ENCODE results near the gene PRKACG. TPM values are rescaled to one million over a fixed set of nuclear protein-coding genes. Genes with fewer than 3 reads are reported as not detected.

Gene PRKACG
- total RNA-seq, 1 donor from 2014 or later, result not detected

DNA sequence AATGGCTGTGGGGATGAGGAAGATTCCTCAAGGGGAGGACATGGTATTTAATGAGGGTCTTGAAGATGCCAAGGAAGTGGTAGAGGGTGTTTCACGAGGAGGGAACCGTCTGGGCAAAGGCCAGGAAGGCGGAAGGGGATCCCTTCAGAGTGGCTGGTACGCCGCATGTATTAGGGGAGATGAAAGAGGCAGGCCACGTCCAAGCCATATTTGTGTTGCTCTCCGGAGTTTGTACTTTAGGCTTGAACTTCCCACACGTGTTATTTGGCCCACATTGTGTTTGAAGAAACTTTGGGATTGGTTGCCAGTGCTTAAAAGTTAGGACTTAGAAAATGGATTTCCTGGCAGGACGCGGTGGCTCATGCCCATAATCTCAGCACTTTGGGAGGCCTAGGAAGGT, 22.9 kb upstream of the PRKACG start:
- Histone ChIP-seq H3K9ac (ENCODE audit: low read length) (peak overlapping the region; percentile 86), H3K27ac (ENCODE audit: low read depth, low read length) (no peak overlapping the region), H4K20me1 (ENCODE audit: insufficient read depth, low read length) (peaks cover 12% of the 10 kb centered on the region), H3K4me2 (ENCODE audit: low read length) (peak overlapping the region; percentile 95), H3K9me3 (ENCODE audit: insufficient read depth, low read depth, low read length) (no peaks in the 10 kb centered on the region), H3K79me2 (ENCODE audit: insufficient read depth, low read length) (peaks cover 44% of the 10 kb centered on the region), H3K27me3 (ENCODE audit: insufficient read depth, low read length) (no peaks in the 10 kb centered on the region), H3K4me3 (ENCODE audit: insufficient read depth, low read depth, low read length) (peak overlapping the region; percentile 87), H3K4me1 (ENCODE audit: insufficient read depth, low read length) (peaks cover 6% of the 10 kb centered on the region), H3K36me3 (ENCODE audit: insufficient read depth, low read length) (peaks cover 2% of the 10 kb centered on the region), H2AFZ (ENCODE audit: low read depth, low read length) (peak overlapping the region; percentile 93)
- Mint-ChIP-seq H3K27me3 (ENCODE audit: low read depth, unreplicated experiment) (no peaks in the 10 kb centered on the region), H3K9me3 (ENCODE audit: unreplicated experiment) (no peaks in the 10 kb centered on the region), H3K4me1 (ENCODE audit: low read depth, unreplicated experiment) (peaks cover 2% of the 10 kb centered on the region), H3K27ac (ENCODE audit: unreplicated experiment) (peak overlapping the region; percentile 76), H3K36me3 (ENCODE audit: low read depth, unreplicated experiment) (peaks cover 3% of the 10 kb centered on the region), H3K4me3 (ENCODE audit: unreplicated experiment) (peak overlapping the region; percentile 97)
- TF ChIP-seq, protein P1, sequence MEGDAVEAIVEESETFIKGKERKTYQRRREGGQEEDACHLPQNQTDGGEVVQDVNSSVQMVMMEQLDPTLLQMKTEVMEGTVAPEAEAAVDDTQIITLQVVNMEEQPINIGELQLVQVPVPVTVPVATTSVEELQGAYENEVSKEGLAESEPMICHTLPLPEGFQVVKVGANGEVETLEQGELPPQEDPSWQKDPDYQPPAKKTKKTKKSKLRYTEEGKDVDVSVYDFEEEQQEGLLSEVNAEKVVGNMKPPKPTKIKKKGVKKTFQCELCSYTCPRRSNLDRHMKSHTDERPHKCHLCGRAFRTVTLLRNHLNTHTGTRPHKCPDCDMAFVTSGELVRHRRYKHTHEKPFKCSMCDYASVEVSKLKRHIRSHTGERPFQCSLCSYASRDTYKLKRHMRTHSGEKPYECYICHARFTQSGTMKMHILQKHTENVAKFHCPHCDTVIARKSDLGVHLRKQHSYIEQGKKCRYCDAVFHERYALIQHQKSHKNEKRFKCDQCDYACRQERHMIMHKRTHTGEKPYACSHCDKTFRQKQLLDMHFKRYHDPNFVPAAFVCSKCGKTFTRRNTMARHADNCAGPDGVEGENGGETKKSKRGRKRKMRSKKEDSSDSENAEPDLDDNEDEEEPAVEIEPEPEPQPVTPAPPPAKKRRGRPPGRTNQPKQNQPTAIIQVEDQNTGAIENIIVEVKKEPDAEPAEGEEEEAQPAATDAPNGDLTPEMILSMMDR (IDR thresholded peaks at IDR 0.05; ENCODE audit: insufficient read depth, low read depth, low read length), result no peak
- no peak for TF ChIP-seq EZH2 (IDR thresholded peaks at IDR 0.05; ENCODE audit: insufficient read depth, low read length)
- FAIRE-seq (no peak), DNase-seq (ENCODE audit: low read depth) (no peak)

DNA sequence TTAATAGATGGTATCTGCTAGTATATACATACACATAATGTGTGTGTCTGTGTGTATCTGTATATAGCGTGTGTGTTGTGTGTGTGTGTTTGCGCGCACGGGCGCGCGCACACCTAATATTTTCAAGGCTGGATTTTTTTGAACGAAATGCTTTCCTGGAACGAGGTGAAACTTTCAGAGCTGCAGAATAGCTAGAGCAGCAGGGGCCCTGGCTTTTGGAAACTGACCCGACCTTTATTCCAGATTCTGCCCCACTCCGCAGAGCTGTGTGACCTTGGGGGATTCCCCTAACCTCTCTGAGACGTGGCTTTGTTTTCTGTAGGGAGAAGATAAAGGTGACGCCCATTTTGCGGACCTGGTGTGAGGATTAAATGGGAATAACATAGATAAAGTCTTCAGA, 22.4 kb upstream of the PRKACG start:
- H4K20me1 ChIP-seq (ENCODE audit: insufficient read depth, low read length), result peaks cover 7% of the 10 kb centered on the region
- peak overlapping the region; percentile 93 for H2AFZ ChIP-seq (ENCODE audit: low read depth, low read length)
- FAIRE-seq (no peak), DNase-seq (ENCODE audit: low read depth) (no peak)
- TF ChIP-seq, protein P1 (IDR thresholded peaks at IDR 0.05; ENCODE audit: insufficient read depth, low read depth, low read length), result no peak
- no peak for TF ChIP-seq EZH2 (IDR thresholded peaks at IDR 0.05; ENCODE audit: insufficient read depth, low read length)
- H3K9ac ChIP-seq (ENCODE audit: low read length), result peak overlapping the region; percentile 86
- H3K4me2 ChIP-seq (ENCODE audit: low read length), result peak overlapping the region; percentile 95
- H3K4me3 ChIP-seq (ENCODE audit: insufficient read depth, low read depth, low read length), result peak overlapping the region; percentile 87
- no peaks in the 10 kb centered on the region for H3K9me3 Mint-ChIP-seq (ENCODE audit: unreplicated experiment)
- peaks cover 39% of the 10 kb centered on the region for H3K79me2 ChIP-seq (ENCODE audit: insufficient read depth, low read length)
- no peaks in the 10 kb centered on the region for H3K27me3 ChIP-seq (ENCODE audit: insufficient read depth, low read length)
- peak overlapping the region; percentile 97 for H3K4me3 Mint-ChIP-seq (ENCODE audit: unreplicated experiment)
- H3K27ac Mint-ChIP-seq (ENCODE audit: unreplicated experiment), result peak overlapping the region; percentile 76
- peaks cover 2% of the 10 kb centered on the region for H3K36me3 ChIP-seq (ENCODE audit: insufficient read depth, low read length)
- H3K4me1 Mint-ChIP-seq (ENCODE audit: low read depth, unreplicated experiment), result peaks cover 5% of the 10 kb centered on the region
- peaks cover 6% of the 10 kb centered on the region for H3K4me1 ChIP-seq (ENCODE audit: insufficient read depth, low read length)
- no peaks in the 10 kb centered on the region for H3K27me3 Mint-ChIP-seq (ENCODE audit: low read depth, unreplicated experiment)
- H3K36me3 Mint-ChIP-seq (ENCODE audit: low read depth, unreplicated experiment), result peaks cover 3% of the 10 kb centered on the region
- H3K27ac ChIP-seq (ENCODE audit: low read depth, low read length), result peak overlapping the region; percentile 54
- no peaks in the 10 kb centered on the region for H3K9me3 ChIP-seq (ENCODE audit: insufficient read depth, low read depth, low read length)

DNA sequence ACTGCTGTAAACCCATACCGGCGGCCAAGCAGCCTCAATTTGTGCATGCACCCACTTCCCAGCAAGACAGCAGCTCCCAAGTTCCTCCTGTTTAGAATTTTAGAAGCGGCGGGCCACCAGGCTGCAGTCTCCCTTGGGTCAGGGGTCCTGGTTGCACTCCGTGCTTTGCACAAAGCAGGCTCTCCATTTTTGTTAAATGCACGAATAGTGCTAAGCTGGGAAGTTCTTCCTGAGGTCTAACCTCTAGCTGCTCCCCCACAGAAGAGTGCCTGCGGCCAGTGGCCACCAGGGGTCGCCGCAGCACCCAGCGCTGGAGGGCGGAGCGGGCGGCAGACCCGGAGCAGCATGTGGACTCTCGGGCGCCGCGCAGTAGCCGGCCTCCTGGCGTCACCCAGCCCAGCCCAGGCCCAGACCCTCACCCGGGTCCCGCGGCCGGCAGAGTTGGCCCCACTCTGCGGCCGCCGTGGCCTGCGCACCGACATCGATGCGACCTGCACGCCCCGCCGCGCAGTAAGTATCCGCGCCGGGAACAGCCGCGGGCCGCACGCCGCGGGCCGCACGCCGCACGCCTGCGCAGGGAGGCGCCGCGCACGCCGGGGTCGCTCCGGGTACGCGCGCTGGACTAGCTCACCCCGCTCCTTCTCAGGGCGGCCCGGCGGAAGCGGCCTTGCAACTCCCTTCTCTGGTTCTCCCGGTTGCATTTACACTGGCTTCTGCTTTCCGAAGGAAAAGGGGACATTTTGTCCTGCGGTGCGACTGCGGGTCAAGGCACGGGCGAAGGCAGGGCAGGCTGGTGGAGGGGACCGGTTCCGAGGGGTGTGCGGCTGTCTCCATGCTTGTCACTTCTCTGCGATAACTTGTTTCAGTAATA, 21.8 kb upstream of the PRKACG start, which contains the start of gene FXN:
Gene FXN, plus strand, starts transcription at position 315 of the 871 bp plus-strand sequence. Its CDS starts 31 bp downstream, at position 346.
- Histone ChIP-seq H3K4me2 (ENCODE audit: low read length) (peak within 1 kb of the TSS; percentile 95), H3K4me3 (ENCODE audit: insufficient read depth, low read depth, low read length) (peak within 1 kb of the TSS; percentile 87), H4K20me1 (ENCODE audit: insufficient read depth, low read length) (peaks cover under 1% of the 10 kb centered on the region), H3K9me3 (ENCODE audit: insufficient read depth, low read depth, low read length) (no peaks in the 10 kb centered on the region), H2AFZ (ENCODE audit: low read depth, low read length) (peak within 1 kb of the TSS; percentile 93), H3K27me3 (ENCODE audit: insufficient read depth, low read length) (no peaks in the 10 kb centered on the region), H3K4me1 (ENCODE audit: insufficient read depth, low read length) (peaks cover 6% of the 10 kb centered on the region), H3K79me2 (ENCODE audit: insufficient read depth, low read length) (peaks cover 33% of the 10 kb centered on the region), H3K9ac (ENCODE audit: low read length) (peak within 1 kb of the TSS; percentile 86), H3K27ac (ENCODE audit: low read depth, low read length) (peak within 1 kb of the TSS; percentile 54), H3K36me3 (ENCODE audit: insufficient read depth, low read length) (peaks cover 2% of the 10 kb centered on the region)
- DNase-seq (ENCODE audit: low read depth), result peak; percentile 57
- Mint-ChIP-seq H3K4me1 (ENCODE audit: low read depth, unreplicated experiment) (peaks cover 11% of the 10 kb centered on the region), H3K27me3 (ENCODE audit: low read depth, unreplicated experiment) (no peaks in the 10 kb centered on the region), H3K4me3 (ENCODE audit: unreplicated experiment) (peak within 1 kb of the TSS; percentile 97), H3K36me3 (ENCODE audit: low read depth, unreplicated experiment) (peaks cover 3% of the 10 kb centered on the region), H3K27ac (ENCODE audit: unreplicated experiment) (peak within 1 kb of the TSS; percentile 76), H3K9me3 (ENCODE audit: unreplicated experiment) (no peaks in the 10 kb centered on the region)
- TF ChIP-seq, protein P1 (IDR thresholded peaks at IDR 0.05; ENCODE audit: insufficient read depth, low read depth, low read length), result peak; percentile 86
- TF ChIP-seq EZH2 (IDR thresholded peaks at IDR 0.05; ENCODE audit: insufficient read depth, low read length), result no peak
- FAIRE-seq, result no peak
